SK-MEL-5 (cell line): ENCODE data around the gene STK39. TPM values are rescaled to one million over a fixed set of nuclear protein-coding genes. Genes with fewer than 3 reads are reported as not detected.
"Not testable (repeated sequence)": the region's sequence is repeated elsewhere in the genome, so short reads cannot be mapped to it uniquely, and the experiment has no call there.

Source experiments
- DNase-seq: peaks from one replicate; pipeline ENCODE4 v3.0.0-alpha.2; 2016; ENCODE audit warnings: low read depth, low spot score
- in situ Hi-C: cut with HindIII; loops from 2 replicates; pipeline ENCODE4 v1.10.0; 2016; ENCODE audit warnings: low sequenced_read_pairs, high pct_unique_total_duplicates, low pct_unique_long_range_greater_than_20kb
- polyA plus RNA-seq, 2 experiments: library from polyadenylated mRNA; depleted of rRNA; stranded (reverse); fragments of >200 nt; gene quantifications; 2 replicates each; pipeline ENCODE4 v1.2.3, GENCODE V29; 2015
- total RNA-seq: library from RNA; depleted of rRNA; stranded (reverse); fragments of >200 nt; shearing (Covaris generic); gene quantifications from 2 replicates; pipeline ENCODE4 v1.2.3, GENCODE V29; 2014; rRNA removed

Gene STK39
- 8.5 and 8.9 TPM in 2 replicates for total RNA-seq
- 11.9 and 13.5 TPM in 2 replicates for polyA plus RNA-seq (2015; cell fraction: cytosol; rRNA removed)
- polyA plus RNA-seq (2015; cell fraction: nucleus; rRNA removed): 5.5 and 7.3 TPM in 2 replicates

GRCh38 chr2:168247341-168248261, at the start of gene STK39:
Gene STK39, minus strand, starts transcription at chr2:168247595. Its CDS starts 160 bp downstream, at chr2:168247435.
- in situ Hi-C loops: no loop called here
- peak; percentile 63 for DNase-seq

- in situ Hi-C loops: no loop called here
- no peak for DNase-seq
Measured at GRCh38 chr2:168295051-168295450, 47.7 kb upstream of the STK39 start.

GRCh38 chr2:168294409-168294808, 47.0 kb upstream of the STK39 start:
- DNase-seq: no peak

GRCh38 chr2:168293766-168294165, 46.4 kb upstream of the STK39 start:
- DNase-seq: peak; percentile 58
- in situ Hi-C loops: no loop called here

More at GRCh38 chr2:168294409-168294808, 47.0 kb upstream of the STK39 start:
- in situ Hi-C loops: no loop called here

GRCh38 chr2:168290391-168290790, 43.0 kb upstream of the STK39 start:
- in situ Hi-C loops: no loop called here
- DNase-seq: no peak

GRCh38 chr2:168289880-168290279, 42.5 kb upstream of the STK39 start:
- no peak for DNase-seq
- in situ Hi-C loops: no loop called here

GRCh38 chr2:168286535-168286934, 39.1 kb upstream of the STK39 start:
- in situ Hi-C loops: no loop called here
- DNase-seq: no peak

GRCh38 chr2:168278424-168278888, 31.1 kb upstream of the STK39 start:
- no peak for DNase-seq
- in situ Hi-C loops: no loop called here

- no peak for DNase-seq
- in situ Hi-C loops: no loop called here
Measured at GRCh38 chr2:168277276-168277675, 29.9 kb upstream of the STK39 start.

- DNase-seq: peak; percentile 23
- in situ Hi-C loops: no loop called here
Measured at GRCh38 chr2:168272225-168272624, 24.8 kb upstream of the STK39 start.

GRCh38 chr2:168262926-168263325, 15.5 kb upstream of the STK39 start:
- DNase-seq, in situ Hi-C loops: not testable (repeated sequence)

- in situ Hi-C loops: no loop called here
Measured at GRCh38 chr2:168256448-168256847, 9.1 kb upstream of the STK39 start.

GRCh38 chr2:168255866-168256265, 8.5 kb upstream of the STK39 start:
- no peak for DNase-seq
- in situ Hi-C loops: no loop called here

More at GRCh38 chr2:168256448-168256847, 9.1 kb upstream of the STK39 start:
- DNase-seq: no peak

GRCh38 chr2:168255103-168255502, 7.7 kb upstream of the STK39 start:
- in situ Hi-C loops: no loop called here
- DNase-seq: no peak

- in situ Hi-C loops: no loop called here
- no peak for DNase-seq
Measured at GRCh38 chr2:168254158-168254935, 7.0 kb upstream of the STK39 start.

GRCh38 chr2:168253379-168253778, 6.0 kb upstream of the STK39 start:
- in situ Hi-C loops: no loop called here
- DNase-seq: no peak

GRCh38 chr2:168252976-168253375, 5.6 kb upstream of the STK39 start:
- DNase-seq: no peak
- in situ Hi-C loops: no loop called here
